Endothelial cell of umbilical vein (primary cell): Measurements from ENCODE around the gene HCAR2. TPM values are rescaled to one million over a fixed set of nuclear protein-coding genes. Genes with fewer than 3 reads are reported as not detected.

Source experiments
- BruUV-seq: library from RNA; stranded (reverse); fragments of 400-500 nt; replicated peaks from 2 replicates; lab custom pipeline; 2021; lab: Mats Ljungman, UMichigan
- CTCF ChIA-PET: fragments of 300-600, 350-600 bp; sonication (Branson Sonifier 250); formaldehyde crosslinking; loops from one replicate; lab custom pipeline; 2021; ENCODE audit warnings: antibody characterized with exemption, inconsistent platforms; lab: Charles Lee
- POLR2A ChIA-PET: fragments of 300-600, 350-600 bp; sonication (Branson Sonifier 250); formaldehyde crosslinking; loops from one replicate; lab custom pipeline; 2021; ENCODE audit warnings: antibody characterized with exemption, inconsistent platforms; lab: Charles Lee
- DNase-seq: peaks from one replicate; pipeline ENCODE4 v3.0.0-alpha.2; 2011; ENCODE audit warnings: low read depth, low spot score
- FAIRE-seq: peaks from 2 replicates; lab custom pipeline; 2011; peaks lifted over from hg19 to GRCh38; lab: Jason Lieb, UNC
- H2AFZ ChIP-seq: 2 replicates; pipeline ENCODE4 v1.6.0; 2012; ENCODE audit warnings: low read depth, low read length, control low read depth, inconsistent platforms
- H3K27ac ChIP-seq: 2 replicates; pipeline ENCODE4 v1.5.1; 2011; ENCODE audit warnings: low read depth, mild to moderate bottlenecking, control low read depth, low read length, moderate library complexity; ENCODE audit not compliant: insufficient read depth
- H3K27me3 ChIP-seq, 2 experiments: 2 replicates each; pipeline versions ENCODE4 v1.6.0 to v1.6.1; 2011; ENCODE audit warnings: low read length in 2 of 2, mixed read lengths in 1 of 2; ENCODE audit not compliant: control insufficient read depth in 2 of 2, insufficient read depth in 2 of 2
- H3K36me3 ChIP-seq, 2 experiments: 2 replicates in 1 of 2; 3 replicates in 1 of 2; pipeline ENCODE4 v1.5.1; 2011; ENCODE audit warnings: low read length in 2 of 2, mild to moderate bottlenecking in 1 of 2, moderate library complexity in 1 of 2; ENCODE audit not compliant: control insufficient read depth in 2 of 2, insufficient read depth in 2 of 2; ENCODE audit errors: extremely low read depth in 1 of 2
- H3K4me1 ChIP-seq: 3 replicates; pipeline ENCODE4 v1.5.1; 2011; ENCODE audit warnings: mild to moderate bottlenecking, low read length; ENCODE audit not compliant: control insufficient read depth, insufficient read depth; ENCODE audit errors: extremely low read depth
- H3K4me2 ChIP-seq: 2 replicates; pipeline ENCODE4 v1.6.1; 2011; ENCODE audit warnings: low read length, control low read depth, mixed read lengths; ENCODE audit not compliant: insufficient read depth
- H3K4me3 ChIP-seq, 3 experiments: fragments of 200-600 bp in 1 of 3; sonication (generic), shearing (Covaris generic) in 1 of 3; replicated peaks in 1 of 3; 2 replicates each; pipeline ENCODE4 v1.5.1; 2011 to 2016; ENCODE audit warnings: control low read depth in 3 of 3, low read length in 3 of 3, mild to moderate bottlenecking in 2 of 3, inconsistent platforms in 1 of 3, low read depth in 1 of 3, moderate library complexity in 1 of 3; ENCODE audit not compliant: insufficient read depth in 1 of 3
- H3K79me2 ChIP-seq: 2 replicates; pipeline ENCODE4 v1.6.0; 2012; ENCODE audit warnings: low read length, inconsistent platforms; ENCODE audit not compliant: control insufficient read depth, insufficient read depth
- H3K9ac ChIP-seq: replicated peaks from 2 replicates; pipeline ENCODE3; 2011; ENCODE audit warnings: low read length, control low read depth; ENCODE audit not compliant: insufficient read depth; ENCODE audit errors: extremely low read depth
- H3K9me1 ChIP-seq: replicated peaks from 3 replicates; pipeline ENCODE4 v1.6.0; 2011; ENCODE audit warnings: mild to moderate bottlenecking, low read length; ENCODE audit not compliant: control insufficient read depth, insufficient read depth; ENCODE audit errors: extremely low read depth
- H3K9me3 ChIP-seq: replicated peaks from 2 replicates; pipeline ENCODE4 v1.5.1; 2012; ENCODE audit warnings: low read length, inconsistent platforms; ENCODE audit not compliant: control insufficient read depth, insufficient read depth
- H4K20me1 ChIP-seq: replicated peaks from 2 replicates; pipeline ENCODE3; 2011; ENCODE audit warnings: mild to moderate bottlenecking, low read length; ENCODE audit not compliant: control insufficient read depth, insufficient read depth; ENCODE audit errors: extremely low read depth
- CTCF ChIP-seq, 2 donors: IDR thresholded peaks; 1 replicate in 1 of 2; 2 replicates in 1 of 2; pipeline ENCODE4 v1.5.1; 2011; ENCODE audit warnings: low read length in 2 of 2, mild to moderate bottlenecking in 2 of 2, moderate library complexity in 2 of 2, control low read depth in 1 of 2, inconsistent platforms in 1 of 2, low read depth in 1 of 2; ENCODE audit not compliant: insufficient read depth in 1 of 2; ENCODE audit errors: extremely low read depth in 1 of 2
- EZH2 ChIP-seq: IDR thresholded peaks from 2 replicates; pipeline ENCODE4 v1.6.1; 2012; ENCODE audit warnings: borderline replicate concordance, low read depth, mild to moderate bottlenecking, moderate library complexity, low read length, inconsistent platforms; ENCODE audit not compliant: severe bottlenecking
- FOS ChIP-seq: IDR thresholded peaks from 2 replicates; pipeline ENCODE4 v1.6.1; 2011; ENCODE audit warnings: mild to moderate bottlenecking, low read length, moderate library complexity, borderline replicate concordance; ENCODE audit not compliant: insufficient read depth
- GATA2 ChIP-seq: IDR thresholded peaks from 2 replicates; pipeline ENCODE4 v1.7.0; 2011; ENCODE audit warnings: low read depth, mild to moderate bottlenecking, moderate library complexity, mixed read lengths, low read length; ENCODE audit not compliant: insufficient read length, insufficient read depth
- JUN ChIP-seq: IDR thresholded peaks from 2 replicates; pipeline ENCODE4 v1.6.1; 2011; ENCODE audit warnings: borderline replicate concordance, low read depth; ENCODE audit not compliant: insufficient read length, insufficient read depth
- MAX ChIP-seq: IDR thresholded peaks from 2 replicates; pipeline ENCODE4 v1.6.1; 2011; ENCODE audit not compliant: insufficient read depth, insufficient read length
- MYC ChIP-seq: IDR thresholded peaks from one replicate; pipeline ENCODE4 v1.6.1; 2011; ENCODE audit warnings: mild to moderate bottlenecking, low read depth, low read length
- POLR2A ChIP-seq: IDR thresholded peaks from 2 replicates; pipeline ENCODE4 v1.6.1; 2012; ENCODE audit warnings: low read depth, mild to moderate bottlenecking, control low read depth, low read length
- POLR2AphosphoS5 ChIP-seq: IDR thresholded peaks from 2 replicates; pipeline ENCODE4 v1.6.1; 2012; ENCODE audit warnings: low read depth, mild to moderate bottlenecking, control low read depth, low read length, moderate library complexity; ENCODE audit not compliant: insufficient read depth
- dilution Hi-C: fragments of 300-500 bp; cut with MboI; formaldehyde crosslinking; loops from one replicate; pipeline ENCODE4 v1.15.0; 2019; ENCODE audit warnings: low sequenced_read_pairs; ENCODE audit not compliant: extremely low pct_ligation_motif_present
- intact Hi-C: fragments of 100-400 bp; cut with micrococcal nuclease; formaldehyde crosslinking; loops from one replicate; pipeline ENCODE4 v1.10.0; 2022
- polyA plus RNA-seq, 4 experiments: library from polyadenylated mRNA; depleted of rRNA in 3 of 4; stranded (reverse) in 3 of 4; unstranded in 1 of 4; fragments of >200 nt; gene quantifications; 2 replicates each; pipeline versions ENCODE4 v1.2.1 to v1.2.3, GENCODE V29; 2011 to 2012; ENCODE audit warnings: missing spikeins in 1 of 4
- total RNA-seq: library from RNA; stranded (reverse); gene quantifications from 2 replicates; pipeline ENCODE4 v1.2.3, GENCODE V29; 2021

The HCAR2 gene
- total and polyA plus RNA-seq, 2 donors (not counting 3 experiments of a cell fraction or from before 2014, with no cell fraction given) = not detected

- Histone ChIP-seq H3K9me1 (no peaks in the 10 kb centered on the region), H3K4me3 (no peak overlapping the region), H3K9me3 (no peaks in the 10 kb centered on the region), H3K79me2 (no peaks in the 10 kb centered on the region), H4K20me1 (no peaks in the 10 kb centered on the region), H3K4me1 (peaks cover 1% of the 10 kb centered on the region), H3K4me2 (no peak overlapping the region), H3K27me3 (no peaks in the 10 kb centered on the region), H2AFZ (no peak overlapping the region), H3K27ac (no peak overlapping the region), H3K9ac (no peak overlapping the region), H3K36me3 (no peaks in the 10 kb centered on the region)
- DNase-seq (no peak), FAIRE-seq (no peak)
- ChIA-PET POLR2A (no interaction called here), CTCF (no interaction called here)
- BruUV-seq = no TSS peak
- TF ChIP-seq CTCF (IDR thresholded peaks at IDR 0.05; ENCODE audit: extremely low read depth in 1 of 2, insufficient read depth in 1 of 2, low read depth in 1 of 2, low read length in 2 of 2) (no peak), EZH2 (no peak), JUN (no peak), POLR2A (no peak), MYC (no peak), FOS (no peak), GATA2 (no peak), POLR2AphosphoS5 (no peak), MAX (no peak)
- dilution Hi-C loops (no loop called here), intact Hi-C loops (no loop called here)
These were observed 18.8 kb downstream of the HCAR2 start for GRCh38 chr12:122684297-122684813.
